Embryonic facial prominence (tissue), 1 donor: ENCODE data around the gene PIP5K1C.
"Not testable (repeated sequence)": the region's sequence is repeated elsewhere in the genome, so short reads cannot be mapped to it uniquely, and the experiment has no call there.

ENCODE experiments used
- DNase-seq: peaks from one replicate; pipeline ENCODE4 v3.0.0-alpha.2; 2016; ENCODE audit errors: extremely low spot score

PIP5K1C gene

DNA sequence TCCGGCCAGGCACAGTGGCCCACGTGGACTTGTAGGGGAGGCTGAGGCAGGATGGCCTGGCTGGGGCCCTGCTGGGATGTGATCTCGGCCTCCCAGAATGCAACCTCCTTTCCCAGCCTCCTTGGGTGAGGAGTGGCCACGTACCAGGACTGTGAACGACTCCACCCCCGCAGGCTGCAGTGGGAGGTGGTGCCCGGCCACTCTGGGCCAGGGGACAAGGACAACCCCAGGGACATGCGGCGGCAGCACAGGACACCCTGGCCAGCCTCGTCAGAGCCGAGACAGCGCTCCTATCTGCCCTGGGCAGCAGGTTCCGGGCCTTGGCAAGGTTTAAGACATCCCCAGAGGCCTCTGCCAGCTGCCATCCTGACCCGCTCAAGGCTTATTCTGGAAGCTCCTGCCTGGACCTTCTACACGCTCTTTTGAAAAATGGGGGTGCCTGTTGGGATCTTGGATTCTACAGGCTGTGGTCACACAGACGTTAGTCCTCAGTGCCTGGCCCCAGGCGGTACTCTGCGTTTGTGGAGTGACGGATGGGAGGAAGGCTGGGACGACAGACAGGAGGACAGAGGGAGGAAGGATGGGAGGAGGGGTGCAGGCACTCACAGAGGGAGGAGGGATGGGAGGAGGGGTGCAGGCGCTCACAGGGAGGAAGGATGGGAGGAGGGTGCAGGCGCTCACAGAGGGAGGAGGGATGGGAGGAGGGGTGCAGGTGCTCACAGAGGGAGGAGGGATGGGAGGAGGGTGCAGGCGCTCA, 53.8 kb downstream of the PIP5K1C start:
- no peak for DNase-seq

DNA sequence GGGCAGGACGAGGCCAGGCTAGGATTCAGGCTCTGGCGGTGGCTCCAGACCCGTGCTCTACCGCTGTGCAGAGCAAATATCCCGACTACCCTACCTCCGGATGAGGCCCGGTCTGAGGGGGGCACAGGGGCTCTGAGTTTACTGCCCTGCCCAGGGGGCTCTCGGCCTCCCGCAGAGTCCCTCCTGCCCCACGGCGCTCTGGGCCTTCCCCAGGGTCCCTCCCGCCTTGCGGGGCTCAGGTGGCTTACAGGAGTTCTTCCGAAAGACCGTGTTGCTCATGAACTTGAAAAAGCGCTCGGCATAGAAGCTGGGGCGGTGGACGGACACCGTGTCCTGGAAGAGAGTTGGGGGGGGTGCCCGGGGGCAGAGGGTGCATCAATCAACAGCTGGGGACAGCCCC, 54.5 kb downstream of the PIP5K1C start:
- no peak for DNase-seq

DNA sequence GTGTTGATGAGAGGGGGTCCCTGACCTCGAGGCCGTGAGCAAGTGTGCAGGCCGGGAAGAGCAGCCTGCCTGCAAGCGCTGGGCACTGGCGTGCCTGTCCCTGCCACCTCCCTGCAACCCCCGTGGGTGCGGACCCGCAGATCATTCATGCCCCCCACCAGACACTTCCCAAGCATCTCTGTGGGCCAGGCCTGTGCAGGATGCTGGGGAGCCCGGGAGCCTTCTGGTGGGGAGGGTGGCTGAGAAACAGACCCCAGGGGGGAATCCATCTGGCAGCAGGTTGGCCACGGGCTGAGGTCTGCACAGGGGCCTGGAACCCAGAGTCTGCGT, 55.2 kb downstream of the PIP5K1C start:
- DNase-seq = no peak

DNA sequence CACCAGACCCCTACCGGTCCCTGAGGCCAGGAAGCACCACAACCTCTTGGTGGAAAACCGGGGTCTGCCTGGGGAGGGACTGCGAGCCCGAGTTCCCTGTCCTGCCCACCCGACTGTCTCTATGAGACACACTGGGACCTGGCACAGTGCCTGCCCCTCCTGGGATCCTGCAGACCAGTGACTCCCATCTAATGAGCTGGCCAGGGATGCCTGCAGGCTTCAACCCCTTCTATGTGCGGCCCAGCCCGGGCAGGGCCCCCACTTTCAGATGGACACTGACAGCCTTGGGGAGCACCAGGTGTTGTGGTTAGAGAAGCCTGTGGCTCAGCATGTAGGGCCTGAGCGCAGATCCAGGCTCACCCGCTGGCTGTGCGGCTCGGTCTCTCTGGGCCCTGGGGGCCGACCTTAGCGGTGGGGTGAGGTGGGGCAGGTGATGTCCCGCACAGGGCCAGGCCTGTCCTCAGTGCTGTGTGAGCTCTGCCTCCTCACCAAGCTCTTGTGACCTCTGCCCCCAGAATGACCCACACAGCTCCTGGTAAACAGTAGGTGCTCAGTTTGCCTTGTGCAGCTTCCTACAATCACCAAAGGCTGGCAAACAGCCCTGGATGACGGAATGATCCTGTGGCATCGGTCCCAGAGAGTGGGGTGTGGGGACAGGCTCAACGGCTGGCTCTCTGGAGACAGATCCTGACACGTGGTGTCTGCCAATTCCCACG, 55.8 kb downstream of the PIP5K1C start:
- no peak for DNase-seq

DNA sequence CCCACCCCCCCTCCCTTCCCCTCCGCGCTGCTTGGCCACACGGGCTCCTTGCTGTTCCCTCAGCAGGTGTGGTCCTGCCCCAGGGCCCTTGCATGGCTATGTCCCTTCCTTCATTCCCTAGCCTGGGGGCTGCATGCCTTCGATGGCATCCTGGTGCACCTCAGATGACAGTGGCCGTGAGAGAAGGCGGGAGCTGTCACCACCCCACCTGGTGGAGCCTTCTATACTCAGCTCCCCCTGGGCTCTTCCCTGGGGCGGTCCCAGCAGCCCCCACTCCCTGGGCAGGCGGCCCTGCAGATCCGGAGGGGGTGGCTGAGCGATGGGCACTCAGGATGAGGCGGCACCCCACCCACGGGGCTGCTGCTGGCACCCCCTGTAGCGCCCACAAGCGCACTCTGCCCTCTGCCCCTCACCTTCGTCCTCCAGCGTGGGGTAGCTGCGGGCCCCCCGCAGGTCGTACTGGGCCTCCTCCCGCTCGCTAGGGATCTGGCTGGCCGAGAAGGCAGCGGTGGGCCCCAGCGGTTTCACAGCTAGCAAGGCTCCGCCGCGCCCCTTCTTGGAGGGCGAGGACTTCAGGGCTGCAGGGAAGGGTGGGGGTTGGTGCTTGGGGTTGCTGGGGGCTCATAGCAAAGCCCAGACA, 56.5 kb downstream of the PIP5K1C start:
- DNase-seq = no peak

DNA sequence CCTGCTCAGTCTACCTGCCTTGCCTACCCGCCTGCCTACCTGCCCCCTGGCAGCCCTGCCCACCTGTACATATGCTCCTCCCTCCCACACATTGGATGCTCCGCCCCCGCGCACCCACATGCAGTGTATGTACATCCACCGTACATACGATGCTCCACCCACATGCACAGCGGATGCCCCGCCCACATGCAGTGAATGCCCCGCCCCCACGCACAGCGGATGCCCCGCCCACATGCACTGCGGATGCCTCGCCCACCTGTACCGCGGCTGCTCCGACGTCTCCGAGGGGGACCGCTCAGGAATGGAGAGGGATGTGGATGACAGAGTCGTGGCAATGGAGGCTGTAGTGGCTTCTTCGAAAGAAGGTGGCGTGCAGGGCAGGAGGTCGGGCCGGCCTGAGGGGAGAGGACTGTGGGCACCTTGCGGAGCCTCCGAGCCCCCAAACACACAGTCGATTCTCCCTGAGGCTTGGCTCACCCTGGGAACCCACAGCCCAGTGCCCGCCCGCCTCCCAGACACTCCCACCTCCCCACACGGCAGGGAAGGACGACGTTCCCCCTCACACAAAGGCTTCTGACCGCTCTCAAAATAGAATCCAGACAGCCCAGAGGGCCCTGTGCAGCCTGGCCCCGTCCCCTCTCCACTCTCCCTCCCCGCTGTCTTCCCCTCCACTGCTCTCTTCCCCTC, 57.1 kb downstream of the PIP5K1C start:
- no peak for DNase-seq

DNA sequence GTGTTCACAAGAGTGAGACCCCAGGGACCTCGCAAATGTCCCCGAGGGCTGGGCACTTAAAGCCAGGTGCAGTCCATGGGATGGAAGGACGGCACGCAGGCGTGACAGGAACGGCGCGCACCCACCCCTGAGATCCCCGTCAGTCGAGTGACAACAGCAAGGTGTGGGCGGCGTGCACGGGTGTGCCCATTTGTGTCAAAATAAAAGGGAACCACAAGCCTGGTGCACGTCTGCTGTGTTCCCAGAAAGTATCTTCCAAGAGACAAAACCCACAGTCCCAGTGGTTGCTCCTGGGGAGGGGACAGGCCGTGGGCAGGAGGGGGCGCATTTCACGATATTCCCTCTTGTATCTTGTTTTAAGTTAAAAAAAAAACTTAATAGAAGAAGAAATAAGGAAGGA, 58.0 kb downstream of the PIP5K1C start:
- no peak for DNase-seq

DNA sequence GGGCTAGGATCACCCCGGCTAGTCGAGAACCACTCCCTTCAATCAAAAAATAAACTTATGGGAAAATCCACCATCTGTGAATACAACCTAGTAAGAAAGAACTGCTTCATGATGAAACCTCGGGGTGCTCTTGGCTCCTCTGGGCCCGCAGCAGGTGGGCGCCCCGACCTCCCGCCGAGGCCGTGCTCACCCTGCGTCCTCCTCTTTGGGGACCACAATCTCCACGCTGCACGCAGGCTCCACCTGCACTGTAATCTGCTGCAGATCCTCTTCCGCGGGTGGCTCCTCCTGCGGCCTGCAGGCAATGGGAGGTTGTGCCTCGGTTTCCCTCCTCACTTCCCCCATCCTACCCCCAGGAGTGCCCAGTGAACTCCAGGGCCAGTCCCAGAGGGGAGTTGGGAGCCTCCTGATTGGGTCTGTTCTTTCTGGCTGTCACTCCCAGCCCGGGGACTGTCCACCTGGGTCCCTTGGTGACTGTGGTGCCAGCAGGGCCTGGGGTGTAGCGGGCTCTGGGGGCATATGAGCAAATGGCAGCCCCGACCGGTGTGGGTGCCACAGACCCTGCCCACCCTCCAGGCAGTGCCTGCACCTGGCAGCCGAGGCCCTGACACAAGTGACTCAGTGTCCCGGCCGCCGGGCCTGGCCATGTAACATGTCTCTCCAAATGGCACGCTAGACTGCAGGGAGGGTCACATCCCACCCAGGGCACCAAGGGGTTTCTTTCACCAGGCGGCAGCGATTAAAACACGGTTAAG, 58.6 kb downstream of the PIP5K1C start:
- no peak for DNase-seq

DNA sequence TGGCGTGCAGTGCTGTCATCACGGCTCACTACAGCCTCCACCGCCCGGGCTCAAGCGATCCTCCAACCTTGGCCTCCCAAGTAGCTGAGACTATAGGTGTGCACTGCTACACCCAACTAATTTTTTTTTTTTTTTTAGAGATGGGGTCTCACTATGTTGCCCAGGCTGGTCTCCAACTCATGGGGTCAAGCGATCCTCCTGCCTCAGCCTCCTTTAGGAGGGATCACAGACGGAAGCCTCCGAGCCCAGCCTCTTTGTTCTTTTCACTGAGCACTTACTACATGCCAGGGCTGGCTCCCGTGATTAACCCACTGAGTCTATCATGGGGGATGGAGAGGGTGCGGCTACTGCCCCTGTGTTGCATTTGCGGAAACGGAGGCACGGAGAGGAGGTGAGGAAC, 60.8 kb downstream of the PIP5K1C start:
- DNase-seq = no peak

DNA sequence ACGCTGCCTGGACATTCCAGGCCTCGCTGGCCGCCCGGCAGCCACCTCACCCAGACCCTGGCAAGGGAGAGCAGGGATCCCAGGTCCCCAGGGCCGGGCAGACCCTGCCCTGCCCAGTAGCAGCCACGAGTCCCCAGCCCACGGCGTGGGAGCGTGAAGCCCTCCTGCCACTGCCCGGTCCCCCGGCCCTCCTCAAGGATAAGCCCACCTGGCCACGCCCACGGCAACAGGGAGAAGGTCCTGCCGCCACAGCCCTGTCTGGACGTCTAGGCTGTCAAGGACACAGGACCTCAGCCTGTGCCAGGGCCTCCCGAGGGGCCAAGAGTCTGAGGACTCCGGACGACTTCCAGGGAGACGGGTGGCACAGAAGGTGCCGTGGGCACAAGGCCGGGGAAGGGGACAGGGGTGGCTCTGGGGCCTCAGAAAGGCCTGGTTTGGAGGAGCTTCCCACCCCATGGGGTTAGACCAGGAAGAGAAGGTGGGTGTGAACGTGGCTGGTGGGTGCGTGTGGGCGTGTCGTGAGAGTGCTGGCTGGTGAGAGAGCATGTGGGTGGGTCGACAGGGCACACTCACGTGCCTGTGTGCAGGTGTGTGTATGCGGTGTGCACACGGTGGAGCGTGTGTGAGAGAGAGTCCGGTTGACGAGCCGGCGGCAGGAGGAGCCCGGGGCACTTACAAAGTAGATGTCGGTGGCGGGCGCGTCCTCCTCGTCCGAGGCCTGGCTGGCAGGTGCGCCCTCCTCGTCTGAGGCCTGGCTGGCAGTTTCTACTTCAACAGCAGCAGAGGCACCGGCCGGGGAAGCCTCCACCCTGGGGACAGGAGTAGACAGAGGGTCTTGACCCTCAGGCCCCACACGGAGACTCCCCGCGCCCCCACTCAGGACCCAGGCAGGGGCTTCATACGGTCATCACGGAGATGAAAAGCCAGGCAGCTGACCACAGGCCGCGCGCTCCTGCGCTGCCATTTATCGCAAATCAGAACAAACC, 61.8 kb downstream of the PIP5K1C start:
- DNase-seq = no peak

DNA sequence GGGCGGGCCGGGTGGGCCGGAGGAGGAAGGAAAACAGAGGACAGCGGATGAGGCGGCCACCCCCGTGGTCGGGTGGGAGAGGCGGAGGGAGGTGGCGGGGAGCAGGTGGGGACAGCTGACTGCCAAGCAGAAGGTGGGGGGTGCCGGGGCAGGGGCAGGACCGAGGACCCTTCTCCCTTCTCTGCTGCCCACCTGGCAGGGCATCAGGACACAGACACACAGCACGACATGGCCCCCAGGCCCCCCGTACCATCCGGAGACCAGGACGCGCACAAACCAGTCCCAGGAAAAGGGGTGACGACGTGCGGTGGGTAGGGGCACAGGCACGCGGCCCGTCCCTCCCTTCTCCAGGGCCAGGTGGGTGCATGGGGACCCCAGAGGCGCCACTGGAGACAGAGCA, 62.6 kb downstream of the PIP5K1C start:
- DNase-seq = no peak

DNA sequence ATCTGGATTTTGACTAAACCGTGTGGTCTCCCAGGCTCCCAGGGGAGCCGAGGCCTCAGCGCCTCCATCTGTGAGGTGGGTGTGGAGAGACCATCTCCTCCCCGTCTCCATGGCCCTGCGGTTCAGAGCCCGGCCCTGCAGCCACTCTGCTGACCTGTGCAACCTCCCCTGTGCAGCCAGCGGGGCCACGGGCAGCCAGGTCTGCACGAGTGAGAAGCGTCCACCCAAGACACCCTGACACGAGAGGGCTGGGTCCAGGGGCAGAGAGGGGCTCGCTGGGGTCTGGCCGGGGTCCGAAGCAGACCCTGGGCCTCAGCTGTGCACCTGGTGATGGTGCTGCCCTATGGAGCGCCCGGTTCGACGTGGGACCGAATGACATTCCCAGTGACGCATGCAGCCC, 63.3 kb downstream of the PIP5K1C start:
- no peak for DNase-seq

DNA sequence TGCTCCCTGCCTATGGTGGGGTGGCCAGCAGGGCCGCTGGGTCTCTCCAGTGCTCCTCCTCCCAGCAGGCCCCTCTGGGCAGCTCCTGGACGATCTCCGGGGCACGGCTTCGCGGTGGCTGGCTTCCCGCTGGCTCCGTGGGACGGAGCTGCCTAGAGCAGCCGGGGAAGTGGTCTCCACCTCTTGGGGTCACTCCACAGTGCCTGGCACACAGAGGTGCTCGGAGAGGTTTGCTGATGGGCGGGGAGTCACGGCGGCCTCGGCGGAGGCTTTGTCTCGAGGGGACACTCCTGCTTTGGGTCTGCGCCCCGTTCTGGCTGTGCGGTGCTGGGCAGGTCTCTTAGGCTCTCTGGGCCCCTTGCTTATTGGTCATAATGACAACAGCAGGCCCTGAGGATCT, 63.8 kb downstream of the PIP5K1C start:
- no peak for DNase-seq

DNA sequence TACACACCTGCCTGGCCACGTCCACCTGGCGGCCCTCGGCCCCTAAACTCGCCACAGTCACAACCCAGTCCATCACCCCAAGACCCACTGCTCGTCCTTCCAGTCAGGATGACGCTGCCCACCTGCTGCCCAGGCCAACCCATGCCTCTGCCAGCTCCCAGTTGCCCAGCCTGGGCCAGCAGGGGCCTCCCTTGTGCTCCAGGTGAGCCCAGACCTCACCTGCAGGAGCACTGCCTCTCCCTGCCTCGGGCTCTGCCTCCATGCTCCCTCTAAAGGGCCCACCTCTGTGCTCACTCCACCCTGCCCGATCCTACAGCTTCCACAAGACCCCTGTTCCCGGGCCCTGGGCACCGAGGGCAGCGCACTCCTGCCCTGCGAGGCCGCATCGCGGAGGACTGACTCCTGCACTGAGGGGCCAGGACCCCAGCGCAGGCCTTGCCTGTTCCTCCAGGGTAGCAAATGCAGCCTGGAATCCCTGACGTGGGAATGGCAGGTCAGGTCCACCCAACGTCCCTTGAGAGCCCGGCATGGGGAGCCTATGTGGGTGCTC, 65.7 kb downstream of the PIP5K1C start:
- no peak for DNase-seq

DNA sequence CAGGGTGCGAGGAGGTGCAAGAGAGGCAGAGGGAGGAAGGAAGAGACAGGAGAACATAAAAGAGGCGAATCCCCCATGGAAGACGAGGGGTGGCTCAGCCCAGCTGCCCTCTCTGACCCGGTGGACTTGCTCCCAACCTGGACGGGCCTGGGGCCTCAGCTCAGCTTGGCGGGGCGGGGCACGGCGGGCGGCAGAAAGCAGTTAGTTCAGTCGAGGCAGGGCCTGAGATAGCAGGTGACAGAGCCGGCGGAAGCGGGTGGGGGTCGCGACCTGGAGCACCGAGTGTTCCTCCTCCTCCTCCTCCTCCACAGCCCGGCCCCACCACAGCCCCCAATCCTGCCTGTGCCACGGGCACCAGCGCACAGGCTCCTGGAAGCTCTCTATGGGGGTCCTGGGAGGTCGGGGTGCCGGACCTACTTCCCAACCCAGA, 66.7 kb downstream of the PIP5K1C start:
- no peak for DNase-seq

DNA sequence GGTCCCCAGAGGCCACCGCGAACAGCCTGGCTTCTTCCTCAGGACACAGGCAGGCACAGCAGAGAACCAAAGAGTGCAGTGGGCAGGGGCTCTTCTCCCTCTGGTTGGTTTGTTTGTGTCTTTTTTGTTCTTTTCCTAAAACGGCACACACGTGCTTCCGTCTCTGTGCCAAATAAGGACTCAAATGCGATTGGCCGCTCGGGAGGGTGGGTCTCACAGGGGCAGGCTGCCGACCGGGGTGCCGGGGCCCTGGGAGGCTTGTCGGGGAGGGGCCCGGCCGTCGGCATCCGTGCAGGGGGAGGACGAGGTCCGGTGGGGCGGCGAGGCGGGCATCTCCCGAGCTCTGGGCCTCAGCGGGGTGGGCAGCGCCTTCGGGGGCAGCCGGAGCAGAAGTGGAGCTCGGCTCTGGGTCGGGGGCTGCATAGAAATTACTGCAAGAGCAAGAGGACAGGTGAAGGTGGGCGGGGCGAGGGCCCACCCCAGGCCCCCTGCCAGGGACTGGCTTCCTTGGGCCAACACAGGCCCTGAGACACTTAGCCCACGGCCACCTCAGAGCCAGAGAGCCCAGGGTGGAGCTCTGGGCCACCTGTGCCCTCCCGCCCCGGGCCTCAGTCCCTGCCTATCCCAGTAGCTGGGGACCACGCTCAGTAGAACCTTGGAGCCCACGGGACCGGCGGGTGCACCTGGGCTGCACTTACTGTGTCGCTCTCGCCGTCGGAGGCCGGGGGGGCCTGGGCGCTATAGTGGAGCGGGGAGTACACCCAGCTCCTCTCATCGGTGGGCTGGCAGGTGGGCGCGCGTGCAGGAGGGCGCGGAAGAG, 67.3 kb downstream of the PIP5K1C start:
- no peak for DNase-seq

DNA sequence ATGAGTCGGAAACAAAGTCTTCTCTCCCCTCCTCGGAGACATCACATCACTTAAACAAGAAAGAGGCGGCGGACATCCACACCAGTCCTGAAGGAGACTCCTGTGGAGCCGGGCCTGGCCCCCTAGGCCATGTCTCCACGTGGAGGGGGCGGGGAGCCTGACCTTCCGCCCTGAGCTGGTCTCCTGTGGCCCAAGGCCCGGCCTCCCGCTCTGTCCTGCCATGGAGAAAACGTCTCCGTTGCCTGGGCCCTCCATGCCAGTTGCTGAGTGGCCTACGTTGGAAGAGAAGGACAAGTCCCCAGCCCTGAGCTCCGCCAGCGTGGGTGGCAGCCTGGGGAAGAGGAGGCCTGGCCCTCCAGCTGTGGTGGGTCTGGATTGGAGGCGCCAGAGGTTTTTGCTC, 68.2 kb downstream of the PIP5K1C start:
- no peak for DNase-seq

DNA sequence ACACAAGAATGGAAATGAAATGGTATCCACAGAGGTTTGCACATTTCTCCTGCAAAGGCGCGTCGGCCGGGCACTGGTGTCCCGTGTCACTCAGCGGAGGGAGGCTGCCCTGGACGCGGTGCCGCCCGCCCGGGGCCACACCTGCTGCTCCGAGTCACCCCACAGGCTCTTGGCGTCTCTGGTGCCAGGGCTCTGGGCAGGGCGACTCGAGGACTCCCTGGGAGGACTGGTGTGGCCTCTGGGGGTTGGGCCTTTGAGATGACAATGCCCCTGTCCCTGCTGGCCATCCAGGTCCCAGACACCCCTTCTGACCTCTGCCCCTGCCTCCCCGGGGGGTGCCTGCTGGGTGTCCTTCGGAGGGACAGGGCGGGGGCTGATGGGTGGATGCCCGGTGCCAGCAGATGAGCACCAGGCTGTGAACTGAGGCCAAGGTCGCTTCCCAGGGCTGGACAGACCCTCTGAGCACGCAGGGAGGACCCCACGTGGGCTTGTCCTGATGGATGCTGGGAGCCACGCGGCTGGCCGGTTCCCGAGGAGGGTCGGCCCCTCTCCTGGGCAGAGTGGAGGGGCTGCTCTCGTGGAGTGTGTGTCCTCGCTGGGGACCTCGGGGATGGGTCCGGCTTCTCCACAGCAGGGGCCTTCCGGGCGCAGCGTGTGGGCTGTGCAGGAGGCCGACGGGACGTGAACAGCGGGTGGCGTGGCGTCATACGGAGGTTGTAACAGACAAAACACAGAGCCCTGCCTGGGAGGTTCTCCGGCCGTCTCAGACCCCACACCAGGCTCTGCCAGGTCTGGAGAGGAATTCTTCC, 69.0 kb downstream of the PIP5K1C start:
- no peak for DNase-seq

DNA sequence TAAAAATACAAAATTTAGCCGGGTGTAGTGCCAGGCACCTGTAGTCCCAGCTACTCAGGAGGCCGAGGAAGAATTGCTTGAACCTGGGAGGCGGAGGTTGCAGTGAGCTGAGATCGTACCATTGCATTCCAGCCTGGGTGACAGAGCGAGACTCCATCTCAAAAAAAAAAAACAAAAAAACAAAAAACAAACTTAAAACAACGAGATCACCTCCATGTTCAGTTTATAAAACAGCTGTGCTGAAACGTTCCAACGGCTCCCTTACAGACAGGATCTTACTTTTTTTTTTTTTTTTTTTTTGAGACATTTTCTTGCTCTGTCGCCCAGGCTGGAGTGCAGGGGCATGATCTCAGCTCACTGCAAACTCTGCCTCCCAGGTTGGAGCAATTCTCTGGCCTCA, 71.5 kb downstream of the PIP5K1C start:
- DNase-seq = not testable (repeated sequence)
